Immature natural killer cell (primary cell): ENCODE measurements around the gene NFYA. TPM values are rescaled to one million over a fixed set of nuclear protein-coding genes. Genes with fewer than 3 reads are reported as not detected.

Source experiments
- DNase-seq, 3 donors: peaks; one replicate each; pipeline ENCODE4 v3.0.0; 2022; ENCODE audit warnings: mixed read lengths in 1 of 3
- H3K27ac Mint-ChIP-seq, 6 donors: one replicate each; pipeline ENCODE4 v1.8.0; 2020; ENCODE audit warnings: mixed read lengths in 6 of 6, mild to moderate bottlenecking in 5 of 6, inconsistent platforms in 4 of 6, moderate library complexity in 3 of 6
- H3K27me3 Mint-ChIP-seq, 3 donors: one replicate each; pipeline ENCODE4 v1.8.0; 2020 to 2021; ENCODE audit warnings: low read depth in 3 of 3, mild to moderate bottlenecking in 3 of 3, mixed read lengths in 3 of 3, moderate library complexity in 3 of 3, inconsistent platforms in 1 of 3
- H3K36me3 Mint-ChIP-seq, 3 donors: one replicate each; pipeline ENCODE4 v1.8.0; 2020; ENCODE audit warnings: mixed read lengths in 3 of 3, inconsistent platforms in 2 of 3, mild to moderate bottlenecking in 2 of 3
- H3K4me1 Mint-ChIP-seq, 2 donors: one replicate each; pipeline ENCODE4 v1.8.0; 2020; ENCODE audit warnings: inconsistent platforms in 2 of 2, mild to moderate bottlenecking in 2 of 2, mixed read lengths in 2 of 2, moderate library complexity in 1 of 2
- H3K4me3 Mint-ChIP-seq, 5 donors: one replicate each; pipeline ENCODE4 v1.8.0; 2020; ENCODE audit warnings: mild to moderate bottlenecking in 5 of 5, mixed read lengths in 5 of 5, inconsistent platforms in 3 of 5, moderate library complexity in 3 of 5
- H3K9me3 Mint-ChIP-seq, 6 donors: one replicate each; pipeline ENCODE4 v1.8.0; 2020; ENCODE audit warnings: mild to moderate bottlenecking in 6 of 6, mixed read lengths in 6 of 6, inconsistent platforms in 4 of 6, moderate library complexity in 3 of 6
- polyA plus RNA-seq, 3 donors: library from polyadenylated mRNA; unstranded; fragments of 300-500 nt; fragmentation: Illumina TruSeq; gene quantifications; one replicate each; pipeline ENCODE4 v1.2.3, GENCODE V29; 2021

Gene NFYA
- polyA plus RNA-seq, 3 donors from 2014 or later = 12.4 to 21.7 (median 20.5) TPM

- Mint-ChIP-seq H3K4me1 (peaks cover 17 to 18% of the 10 kb centered on the region in 2 donors), H3K4me3 (peak overlapping the region in 4 of 5 donors; percentile 0 to 37 (median 14)), H3K27me3 (no peaks in the 10 kb centered on the region), H3K27ac (peak overlapping the region in 5 of 6 donors; percentile 6 to 70 (median 36)), H3K9me3 (no peaks in the 10 kb centered on the region), H3K36me3 (peaks cover 4 to 14% (median 4%) of the 10 kb centered on the region in 3 donors)
- no peak for DNase-seq
Observed at GRCh38 chr6:41051873-41052272, 20.9 kb upstream of the NFYA start.

- no peak for DNase-seq
- peaks cover 23 to 26% of the 10 kb centered on the region in 2 donors for H3K4me1 Mint-ChIP-seq
- H3K9me3 Mint-ChIP-seq = no peaks in the 10 kb centered on the region
- peaks cover 2 to 4% (median 3%) of the 10 kb centered on the region in 3 donors for H3K27me3 Mint-ChIP-seq
- peak within 1 kb of the TSS in 4 of 5 donors; percentile 0 to 37 (median 16) for H3K4me3 Mint-ChIP-seq
- H3K36me3 Mint-ChIP-seq = peaks cover 4 to 8% (median 4%) of the 10 kb centered on the region in 3 donors
- peak within 1 kb of the TSS in 5 of 6 donors; percentile 8 to 70 (median 36) for H3K27ac Mint-ChIP-seq
Observed at GRCh38 chr6:41053041-41053440, 19.7 kb upstream of the NFYA start, which contains the start of gene APOBEC2. APOBEC2 (plus strand) TSS chr6:41053202; CDS start chr6:41053348, 146 bp downstream.

DNA sequence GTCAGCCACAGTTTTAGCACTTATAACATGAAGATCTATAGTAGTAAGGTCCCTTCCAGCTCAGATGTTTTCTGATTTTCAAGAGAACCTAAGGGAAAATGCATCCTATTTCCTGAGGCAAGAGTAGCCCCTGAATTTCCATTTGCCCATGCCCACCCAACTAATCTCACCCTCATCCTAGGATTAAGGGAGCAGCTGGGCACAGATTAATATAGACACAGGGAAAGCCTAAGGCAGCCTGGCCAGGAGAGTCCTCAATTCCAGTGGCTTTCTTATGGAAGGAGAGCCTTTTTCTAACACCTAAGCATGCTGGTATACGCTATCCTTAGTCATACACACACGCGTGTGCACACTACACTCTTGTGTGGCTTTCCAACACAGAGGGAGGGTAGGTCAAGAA lies 18.3 kb upstream of the NFYA start:
- Mint-ChIP-seq H3K36me3 (peaks cover 2 to 11% (median 8%) of the 10 kb centered on the region in 3 donors), H3K9me3 (no peaks in the 10 kb centered on the region), H3K27me3 (peaks cover 5 to 9% (median 8%) of the 10 kb centered on the region in 3 donors), H3K4me1 (peaks cover 32 to 35% of the 10 kb centered on the region in 2 donors), H3K27ac (peak overlapping the region in 2 of 6 donors; percentile 38 to 49), H3K4me3 (no peak overlapping the region)
- no peak for DNase-seq

DNA sequence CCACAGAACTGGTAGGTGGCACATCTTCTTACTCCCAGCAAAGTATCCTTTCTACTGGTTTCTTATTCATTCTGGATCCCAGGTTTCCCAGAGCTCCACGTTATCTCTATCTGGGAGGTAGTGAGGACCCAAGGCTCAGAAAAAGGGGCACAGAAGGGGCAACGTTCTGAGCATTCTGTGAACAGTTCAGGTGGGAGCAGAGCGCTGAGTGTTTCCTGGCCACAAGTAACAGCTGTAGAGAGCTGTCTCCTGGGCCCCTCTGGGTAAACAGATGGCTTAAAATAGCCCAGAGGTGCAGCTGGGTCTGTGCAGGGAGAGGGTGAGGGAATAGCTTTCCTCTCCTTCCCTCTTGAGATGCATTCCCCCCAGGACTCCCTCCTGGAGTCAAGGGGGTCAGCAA lies 17.6 kb upstream of the NFYA start:
- H3K4me3 Mint-ChIP-seq = no peak overlapping the region
- H3K27me3 Mint-ChIP-seq = peaks cover 5 to 9% (median 8%) of the 10 kb centered on the region in 3 donors
- no peak overlapping the region for H3K27ac Mint-ChIP-seq
- H3K36me3 Mint-ChIP-seq = peaks cover 5 to 11% (median 9%) of the 10 kb centered on the region in 3 donors
- DNase-seq = no peak
- peaks cover 32 to 39% of the 10 kb centered on the region in 2 donors for H3K4me1 Mint-ChIP-seq
- H3K9me3 Mint-ChIP-seq = no peaks in the 10 kb centered on the region

DNA sequence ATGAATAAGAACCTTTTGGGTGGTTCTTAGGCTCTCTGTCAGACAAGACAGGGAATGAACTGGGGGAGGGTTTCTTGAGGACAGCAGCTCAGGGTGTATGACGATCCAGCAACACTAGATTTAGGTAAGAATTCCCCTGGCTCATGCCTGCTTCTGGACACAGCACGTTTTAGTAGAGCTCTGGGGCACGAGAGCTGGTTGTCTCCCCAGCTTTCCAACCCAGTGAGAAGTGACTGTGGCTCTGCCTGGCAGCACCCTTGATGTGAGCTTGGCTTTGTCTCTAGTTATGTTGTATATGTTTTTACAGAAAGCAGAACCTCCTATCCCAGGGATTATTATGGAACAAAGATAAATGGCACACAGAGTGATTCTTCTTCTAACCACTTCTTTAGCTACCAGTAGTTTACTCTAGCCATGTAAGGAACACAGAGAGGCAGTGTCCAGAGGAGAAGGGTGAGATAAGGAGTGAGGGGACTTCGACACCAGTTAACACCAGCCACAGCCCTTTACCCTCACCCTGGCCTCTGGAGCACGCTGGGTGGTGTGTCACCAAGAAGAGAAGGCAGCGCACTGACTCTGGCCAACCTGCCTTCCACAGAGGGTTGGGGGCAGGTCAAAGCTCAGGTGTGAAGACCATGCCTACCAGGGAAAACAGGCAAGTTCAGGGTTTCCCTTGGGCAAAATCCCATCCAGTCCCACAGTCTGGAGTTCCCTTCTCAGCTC lies 15.8 kb upstream of the NFYA start:
- Mint-ChIP-seq H3K27ac (peak overlapping the region in 3 of 6 donors; percentile 13 to 78 (median 18)), H3K9me3 (no peaks in the 10 kb centered on the region), H3K36me3 (peaks cover 7 to 20% (median 9%) of the 10 kb centered on the region in 3 donors)

GRCh38 chr6:41058783-41059181 lies 14.0 kb upstream of the NFYA start:
- no peaks in the 10 kb centered on the region for H3K9me3 Mint-ChIP-seq
- no peak for DNase-seq
- H3K36me3 Mint-ChIP-seq = peaks cover 5 to 30% (median 15%) of the 10 kb centered on the region in 3 donors
- peak overlapping the region in 5 of 6 donors; percentile 30 to 90 (median 74) for H3K27ac Mint-ChIP-seq
- peaks cover 16 to 22% of the 10 kb centered on the region in 2 donors for H3K4me1 Mint-ChIP-seq
- H3K27me3 Mint-ChIP-seq = peaks cover 5 to 10% (median 9%) of the 10 kb centered on the region in 3 donors
- H3K4me3 Mint-ChIP-seq = no peak overlapping the region

More for the DNA sequence above, 15.8 kb upstream of the NFYA start:
- no peak for DNase-seq
- Mint-ChIP-seq H3K27me3 (peaks cover 5 to 10% (median 9%) of the 10 kb centered on the region in 3 donors), H3K4me1 (peaks cover 25 to 31% of the 10 kb centered on the region in 2 donors), H3K4me3 (no peak overlapping the region)

DNA sequence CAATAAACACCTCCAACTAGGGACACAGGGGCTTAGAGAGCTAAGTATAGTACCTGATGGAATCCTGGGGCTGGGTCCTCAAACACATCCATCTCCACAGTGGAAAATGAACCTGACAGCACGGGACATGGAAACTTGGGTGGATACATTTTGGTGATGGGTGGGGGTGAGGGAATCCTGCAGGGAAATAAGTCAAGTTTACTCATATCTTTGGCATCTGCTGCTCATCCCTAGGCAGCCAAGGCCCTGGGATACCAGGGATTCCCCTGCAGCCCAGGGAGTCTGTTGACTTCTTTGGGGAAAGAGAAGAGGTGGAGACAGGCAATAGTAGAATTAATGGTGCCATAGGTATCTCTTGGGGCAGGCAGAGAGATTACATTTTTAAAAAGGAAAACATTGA lies 13.2 kb upstream of the NFYA start:
- Mint-ChIP-seq H3K36me3 (peaks cover 5 to 36% (median 22%) of the 10 kb centered on the region in 3 donors), H3K27ac (peak overlapping the region in 3 of 6 donors; percentile 58 to 74 (median 68)), H3K4me1 (peaks cover 16 to 22% of the 10 kb centered on the region in 2 donors), H3K4me3 (no peak overlapping the region), H3K27me3 (peaks cover 5 to 10% (median 9%) of the 10 kb centered on the region in 3 donors), H3K9me3 (no peaks in the 10 kb centered on the region)
- DNase-seq = no peak

- Mint-ChIP-seq H3K4me3 (no peak overlapping the region), H3K9me3 (no peaks in the 10 kb centered on the region), H3K27ac (no peak overlapping the region), H3K4me1 (peaks cover 16 to 22% of the 10 kb centered on the region in 2 donors), H3K27me3 (peaks cover 5 to 10% (median 9%) of the 10 kb centered on the region in 3 donors), H3K36me3 (peaks cover 8 to 42% (median 26%) of the 10 kb centered on the region in 3 donors)
- no peak for DNase-seq
Observed at GRCh38 chr6:41061196-41061726, 11.5 kb upstream of the NFYA start.

DNA sequence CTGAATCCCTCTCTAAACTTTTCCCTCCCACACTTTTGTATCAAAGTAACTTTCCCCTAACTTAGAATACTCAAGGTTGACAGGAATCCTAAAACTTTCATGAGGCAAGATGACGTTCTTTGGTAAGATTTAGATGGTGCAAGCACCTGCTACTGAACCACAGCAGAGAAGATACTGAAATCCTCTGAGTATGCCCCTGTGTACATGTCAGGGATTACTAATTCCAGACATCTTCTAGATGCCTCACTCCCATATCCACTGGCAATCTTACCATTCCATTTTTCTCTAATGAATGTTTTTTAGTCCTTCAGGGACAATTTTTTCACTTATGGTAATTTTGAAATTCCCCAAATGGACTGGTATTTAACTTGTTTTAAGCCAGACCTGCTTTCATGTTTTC lies 10.7 kb upstream of the NFYA start:
- Mint-ChIP-seq H3K9me3 (no peaks in the 10 kb centered on the region), H3K27me3 (peaks cover 5 to 10% (median 9%) of the 10 kb centered on the region in 3 donors), H3K4me3 (no peak overlapping the region), H3K4me1 (peaks cover 22 to 24% of the 10 kb centered on the region in 2 donors), H3K27ac (no peak overlapping the region), H3K36me3 (peaks cover 14 to 49% (median 31%) of the 10 kb centered on the region in 3 donors)
- DNase-seq = no peak

GRCh38 chr6:41063884-41064285 lies 8.9 kb upstream of the NFYA start:
- H3K27me3 Mint-ChIP-seq = peaks cover 0 to 2% (median 0%) of the 10 kb centered on the region in 3 donors
- H3K9me3 Mint-ChIP-seq = no peaks in the 10 kb centered on the region
- no peak overlapping the region for H3K4me3 Mint-ChIP-seq
- peaks cover 8 to 10% of the 10 kb centered on the region in 2 donors for H3K4me1 Mint-ChIP-seq
- peaks cover 16 to 60% (median 36%) of the 10 kb centered on the region in 3 donors for H3K36me3 Mint-ChIP-seq
- H3K27ac Mint-ChIP-seq = no peak overlapping the region
- DNase-seq = no peak

DNA sequence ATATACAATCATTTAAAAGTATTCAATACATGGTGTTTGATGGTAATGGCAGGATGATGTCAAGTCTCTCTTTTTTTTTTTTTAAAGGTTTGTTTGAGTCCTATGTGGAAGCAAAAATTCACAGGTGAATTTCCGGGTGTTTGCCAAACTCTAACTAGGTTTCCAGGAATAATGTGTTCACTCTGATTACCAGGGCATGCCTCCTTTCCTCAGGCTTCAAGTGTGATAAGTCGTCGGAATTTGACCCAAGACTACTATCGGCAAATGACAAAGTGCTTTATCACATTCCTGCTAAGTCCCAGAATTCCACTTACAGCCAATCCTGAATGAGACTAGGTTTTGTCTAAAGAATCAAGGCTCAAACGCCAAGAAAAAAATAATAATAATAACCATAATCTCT lies 7.9 kb upstream of the NFYA start:
- Mint-ChIP-seq H3K4me3 (no peak overlapping the region), H3K9me3 (no peaks in the 10 kb centered on the region), H3K36me3 (peaks cover 11 to 56% (median 34%) of the 10 kb centered on the region in 3 donors), H3K4me1 (peaks cover 8 to 15% of the 10 kb centered on the region in 2 donors), H3K27me3 (peaks cover 0 to 2% (median 0%) of the 10 kb centered on the region in 3 donors), H3K27ac (no peak overlapping the region)
- no peak for DNase-seq

DNA sequence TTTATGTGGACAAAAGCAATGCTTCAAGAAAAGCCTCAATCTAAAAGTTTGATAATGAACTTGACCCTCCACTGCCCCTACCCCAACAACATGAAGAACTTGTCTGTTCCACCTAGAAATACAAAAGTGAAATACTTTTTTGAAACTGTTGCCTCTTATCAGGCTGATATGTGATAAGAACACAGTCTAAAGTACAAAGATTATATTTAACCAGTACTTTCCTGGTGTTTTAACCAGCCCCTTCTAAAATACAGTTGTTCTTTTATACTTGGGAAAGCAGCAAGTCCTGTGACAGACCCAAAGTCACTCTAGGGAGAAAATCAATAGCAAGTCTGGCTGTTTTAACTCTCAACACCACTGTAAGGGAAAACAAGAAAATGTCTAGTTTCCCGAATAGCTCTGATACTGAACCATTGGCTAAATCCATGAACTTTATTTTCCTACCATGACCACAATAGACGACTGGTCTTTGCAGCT lies 7.2 kb upstream of the NFYA start:
- peaks cover 0 to 2% (median 0%) of the 10 kb centered on the region in 3 donors for H3K27me3 Mint-ChIP-seq
- no peak overlapping the region for H3K4me3 Mint-ChIP-seq
- no peak overlapping the region for H3K27ac Mint-ChIP-seq
- no peak for DNase-seq
- H3K9me3 Mint-ChIP-seq = no peaks in the 10 kb centered on the region
- H3K36me3 Mint-ChIP-seq = peaks cover 11 to 56% (median 27%) of the 10 kb centered on the region in 3 donors
- peaks cover 6 to 21% of the 10 kb centered on the region in 2 donors for H3K4me1 Mint-ChIP-seq

GRCh38 chr6:41066867-41067304 lies 5.9 kb upstream of the NFYA start:
- peak; percentile 50 to 57 (median 54) for DNase-seq
- Mint-ChIP-seq H3K36me3 (peaks cover 11 to 46% (median 27%) of the 10 kb centered on the region in 3 donors), H3K27ac (peak overlapping the region in 5 of 6 donors; percentile 4 to 74 (median 7)), H3K4me1 (peaks cover 18 to 34% of the 10 kb centered on the region in 2 donors), H3K9me3 (no peaks in the 10 kb centered on the region), H3K27me3 (peaks cover 1 to 4% (median 2%) of the 10 kb centered on the region in 3 donors), H3K4me3 (no peak overlapping the region)
